ENCODE results near the gene TNK1. TPM values are rescaled to one million over a fixed set of nuclear protein-coding genes. Genes with fewer than 3 reads are reported as not detected.
"Not testable (repeated sequence)": the region's sequence is repeated elsewhere in the genome, so short reads cannot be mapped to it uniquely, and the experiment has no call there.

TNK1 gene
- total RNA-seq, 8 experiments from 2014 or later: 1.3 to 8.6 (median 2.4) TPM

DNA sequence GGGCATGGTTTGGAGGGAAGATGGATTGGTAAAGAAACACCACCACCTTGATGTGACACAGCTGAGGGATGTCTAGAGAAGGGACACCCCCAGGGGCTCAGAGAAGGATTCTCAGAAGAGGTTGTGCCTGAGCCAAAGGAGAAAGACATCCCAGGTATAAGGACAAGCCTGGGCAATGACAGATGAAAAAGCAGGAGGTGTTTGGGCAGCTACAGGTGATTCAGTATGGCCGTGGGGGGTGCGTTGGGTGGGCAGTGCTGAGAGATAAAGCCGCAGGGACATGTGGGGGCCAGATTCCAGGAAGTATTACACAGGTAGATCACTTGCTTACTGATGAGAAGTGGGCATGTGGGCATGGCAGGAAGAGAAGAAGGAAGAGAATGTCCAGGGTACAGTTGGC lies 19.0 kb upstream of the TNK1 start:
- ATAC-seq (replicated peaks in 6 of 8): no peak
- Histone ChIP-seq H3K4me3 (no peak overlapping the region), H3K27ac (no peak overlapping the region), H3K4me1 (replicated peaks in 1 of 2) (no peaks in the 10 kb centered on the region)
- in situ Hi-C loops (cut with MboI; ENCODE audit: low pct_unique_long_range_greater_than_20kb in 2 of 9, low sequenced_read_pairs in 9 of 9, unreplicated experiment in 9 of 9): no loop called here
- 18 to 65% (median 58%) methylated on average over 2 to 3 of the region's 3 CpGs; no CpG with 5 or more reads in 6 of the 10 experiments for WGBS, 10 experiments

DNA sequence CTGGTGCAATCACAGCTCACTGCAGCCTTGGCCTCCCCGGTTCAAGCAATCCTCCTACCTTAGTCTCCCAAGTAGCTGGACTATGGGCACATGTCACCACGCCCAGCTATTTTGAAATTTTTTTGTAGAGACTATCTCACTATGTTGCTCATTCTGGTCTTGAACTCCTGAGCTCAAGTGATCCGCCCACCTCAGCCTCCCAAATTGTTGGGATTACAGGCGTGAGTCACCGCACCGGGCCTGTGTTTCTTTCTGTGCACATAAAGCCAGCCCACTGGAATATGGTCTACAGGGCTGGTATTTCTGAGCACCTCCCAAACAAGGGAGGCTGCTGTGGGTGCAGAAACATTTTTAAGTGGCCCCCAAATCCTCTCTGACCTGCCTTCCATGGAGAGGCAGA lies 17.6 kb upstream of the TNK1 start:
- ATAC-seq (replicated peaks in 6 of 8): peak in 2 of 8 experiments; percentile 41 to 67
- no peak overlapping the region for H3K27ac ChIP-seq
- 11 to 100% (median 93%) methylated on average over 1 to 6 of the region's 6 CpGs; no CpG with 5 or more reads in 2 of the 10 experiments for WGBS, 10 experiments
- H3K4me1 ChIP-seq (replicated peaks in 1 of 2): peaks cover 4 to 5% of the 10 kb centered on the region in 2 donors
- in situ Hi-C loops (cut with MboI; ENCODE audit: low pct_unique_long_range_greater_than_20kb in 2 of 9, low sequenced_read_pairs in 9 of 9, unreplicated experiment in 9 of 9): no loop called here
- H3K4me3 ChIP-seq: no peak overlapping the region

DNA sequence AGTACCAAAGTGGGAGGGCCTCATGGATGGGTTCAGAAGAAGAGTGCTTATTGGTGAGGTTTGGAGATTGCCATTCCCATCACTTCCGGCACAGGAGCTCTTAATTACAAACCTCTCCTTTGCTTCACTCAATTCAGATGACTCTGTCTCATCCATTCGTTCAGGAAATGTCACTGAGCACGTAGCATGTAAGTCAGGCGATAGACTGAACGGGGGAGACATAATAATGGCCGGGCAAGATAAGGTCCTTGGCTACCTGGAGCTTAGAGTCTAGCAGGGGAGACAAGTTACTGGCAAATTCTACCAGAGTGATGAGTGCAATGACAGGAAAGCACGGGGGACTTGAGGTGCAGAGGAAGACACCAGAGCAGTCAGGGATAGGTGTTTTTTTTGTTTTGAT lies 14.9 kb upstream of the TNK1 start:
- H3K4me3 ChIP-seq; ATAC-seq (replicated peaks in 6 of 8); H3K27ac ChIP-seq; H3K4me1 ChIP-seq (replicated peaks in 1 of 2); in situ Hi-C loops (cut with MboI; ENCODE audit: low pct_unique_long_range_greater_than_20kb in 2 of 9, low sequenced_read_pairs in 9 of 9, unreplicated experiment in 9 of 9): not testable (repeated sequence)
- 60% methylated on average over 1 of the region's 7 CpGs; no CpG with 5 or more reads in 9 of the 10 experiments for WGBS, 10 experiments

DNA sequence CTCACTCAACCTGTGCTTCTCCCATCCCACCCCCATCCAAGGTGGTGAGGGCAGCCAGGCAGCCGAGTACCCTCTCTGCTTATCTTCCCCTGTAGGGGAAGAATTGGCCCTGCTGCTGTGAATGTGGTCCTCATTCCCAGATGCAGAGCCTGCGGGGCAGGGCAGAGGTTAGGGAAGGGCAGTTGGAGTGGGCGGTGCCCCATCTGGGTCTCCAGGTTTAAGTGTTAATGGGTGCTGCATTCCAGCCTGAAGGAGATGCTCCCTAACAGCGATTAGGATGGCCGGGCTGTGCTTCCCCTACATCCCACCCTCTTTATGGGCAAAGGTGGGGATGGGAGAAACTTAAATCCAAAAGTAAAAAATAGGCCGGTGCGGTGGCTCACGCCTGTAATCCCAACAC lies 13.8 kb upstream of the TNK1 start:
- Histone ChIP-seq H3K4me3 (no peak overlapping the region), H3K27ac (no peak overlapping the region), H3K4me1 (replicated peaks in 1 of 2) (peaks cover 6 to 7% of the 10 kb centered on the region in 2 donors)
- no peak for ATAC-seq (replicated peaks in 6 of 8)
- in situ Hi-C loops (cut with MboI; ENCODE audit: low pct_unique_long_range_greater_than_20kb in 2 of 9, low sequenced_read_pairs in 9 of 9, unreplicated experiment in 9 of 9): no loop called here
- WGBS, 10 experiments: 67 to 100% (median 90%) methylated on average over 1 to 4 of the region's 8 CpGs; no CpG with 5 or more reads in 5 of the 10 experiments

DNA sequence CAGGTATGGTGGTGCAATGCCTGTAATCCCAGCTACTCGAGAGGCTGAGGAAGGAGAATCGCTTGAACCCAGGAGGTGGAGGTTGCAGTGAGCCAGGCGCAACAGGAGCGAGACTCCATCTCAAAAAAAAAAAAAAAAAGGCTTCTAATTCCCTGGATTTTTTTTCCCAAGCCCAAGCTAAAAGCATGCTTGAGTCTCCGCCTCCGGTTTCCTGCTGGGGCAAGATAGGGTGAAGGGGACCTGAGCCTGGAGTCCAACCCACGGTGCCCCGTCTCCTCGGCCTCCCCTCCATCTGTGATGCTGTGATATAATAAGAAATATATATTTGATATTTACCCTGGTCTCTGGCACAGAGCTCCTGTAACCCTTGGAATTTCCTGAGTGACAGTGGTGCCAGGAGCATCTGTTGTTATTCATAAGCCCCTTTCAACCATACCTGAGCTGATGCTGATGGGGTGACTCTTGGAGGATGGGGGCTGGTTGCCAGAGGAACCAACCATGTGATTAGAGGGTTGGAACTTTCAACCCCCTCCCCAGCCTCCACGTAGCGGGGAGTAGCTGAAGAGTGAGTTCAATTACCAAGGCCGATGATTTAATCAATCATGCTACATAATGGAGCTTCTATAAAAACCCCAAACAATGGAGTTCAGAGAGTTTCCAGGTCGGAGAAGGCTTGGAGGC lies 12.8 kb upstream of the TNK1 start:
- 0 to 75% (median 60%) methylated on average over 2 to 5 of the region's 13 CpGs; no CpG with 5 or more reads in 1 of the 10 experiments for WGBS, 10 experiments
- ATAC-seq (replicated peaks in 6 of 8): peak in 5 of 8 experiments; percentile 21 to 56 (median 39)
- no peak overlapping the region for H3K27ac ChIP-seq
- peaks cover 6 to 7% of the 10 kb centered on the region in 2 donors for H3K4me1 ChIP-seq (replicated peaks in 1 of 2)
- H3K4me3 ChIP-seq: no peak overlapping the region
- in situ Hi-C loops (cut with MboI; ENCODE audit: low pct_unique_long_range_greater_than_20kb in 2 of 9, low sequenced_read_pairs in 9 of 9, unreplicated experiment in 9 of 9): no loop called here

DNA sequence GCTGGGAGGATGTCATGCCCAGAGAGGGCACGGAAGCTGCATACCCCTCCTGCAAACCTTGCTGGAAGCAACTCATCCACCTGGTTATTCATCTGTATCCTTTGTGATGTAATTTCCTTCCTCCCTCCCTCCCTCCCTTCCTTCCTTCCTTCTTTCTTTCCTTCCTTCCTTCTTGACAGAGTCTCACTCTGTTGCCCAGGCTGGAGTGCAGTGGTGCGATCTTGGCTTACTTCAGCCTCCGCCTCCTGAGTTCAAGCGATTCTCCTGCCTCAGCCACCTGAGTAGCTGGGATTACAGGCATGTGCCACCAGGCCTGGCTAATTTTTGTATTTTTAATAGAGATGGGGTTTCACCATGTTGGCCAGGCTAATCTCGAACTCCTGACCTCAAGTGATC lies 12.3 kb upstream of the TNK1 start:
- ATAC-seq (replicated peaks in 6 of 8); H3K27ac ChIP-seq; in situ Hi-C loops (cut with MboI; ENCODE audit: low pct_unique_long_range_greater_than_20kb in 2 of 9, low sequenced_read_pairs in 9 of 9, unreplicated experiment in 9 of 9); H3K4me3 ChIP-seq; H3K4me1 ChIP-seq (replicated peaks in 1 of 2): not testable (repeated sequence)
- 60 to 100% (median 90%) methylated on average over 1 to 2 of the region's 5 CpGs; no CpG with 5 or more reads in 7 of the 10 experiments for WGBS, 10 experiments

DNA sequence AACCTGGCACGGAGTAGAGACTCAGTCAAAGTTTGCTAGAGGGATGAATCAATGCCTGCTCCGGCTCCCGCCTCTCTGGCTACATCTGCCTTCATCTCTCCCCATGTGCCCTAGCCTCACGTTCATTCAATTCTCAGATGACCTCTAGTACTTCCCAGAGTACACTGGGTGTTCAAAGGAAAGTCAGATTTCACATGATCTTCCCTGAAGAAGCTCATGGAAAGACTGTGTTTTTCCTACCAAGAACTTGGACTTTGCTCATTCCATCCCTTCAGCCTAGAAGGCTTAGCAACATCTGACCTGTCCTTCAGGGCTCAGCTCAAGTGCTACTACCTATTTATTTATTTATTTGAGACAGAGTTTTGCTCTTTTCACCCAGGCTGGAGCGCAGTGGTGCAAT lies 11.1 kb upstream of the TNK1 start:
- in situ Hi-C loops (cut with MboI; ENCODE audit: low pct_unique_long_range_greater_than_20kb in 2 of 9, low sequenced_read_pairs in 9 of 9, unreplicated experiment in 9 of 9): no loop called here
- no peak for ATAC-seq (replicated peaks in 6 of 8)
- Histone ChIP-seq H3K27ac (no peak overlapping the region), H3K4me3 (no peak overlapping the region), H3K4me1 (replicated peaks in 1 of 2) (peaks cover 6 to 7% of the 10 kb centered on the region in 2 donors)
- WGBS, 10 experiments: 48 to 100% (median 80%) methylated on average over 1 to 4 of the region's 5 CpGs; no CpG with 5 or more reads in 3 of the 10 experiments

DNA sequence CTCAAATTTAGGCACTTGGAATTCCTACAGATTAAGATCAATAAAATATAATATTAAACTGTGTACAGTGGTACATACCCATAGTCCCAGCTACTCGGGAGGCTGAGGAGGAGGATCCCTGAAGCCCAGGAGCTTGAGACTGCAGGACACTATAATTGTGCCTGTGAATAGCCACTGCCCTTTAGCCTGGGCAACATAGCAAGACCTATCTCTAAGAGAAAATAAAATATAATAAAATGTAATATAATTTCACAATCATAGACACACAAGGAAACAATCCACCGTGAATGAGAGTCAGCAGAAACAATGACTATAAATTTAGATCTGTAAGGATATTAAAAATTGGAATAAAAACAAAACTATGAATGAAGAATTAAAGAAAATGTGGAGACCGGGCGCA lies 10.0 kb upstream of the TNK1 start:
- 50 to 100% (median 79%) methylated on average over 1 to 4 of the region's 4 CpGs for WGBS, 10 experiments
- no peak for ATAC-seq (replicated peaks in 6 of 8)
- Histone ChIP-seq H3K4me1 (replicated peaks in 1 of 2) (peaks cover 6 to 7% of the 10 kb centered on the region in 2 donors), H3K27ac (no peak overlapping the region), H3K4me3 (no peak overlapping the region)
- in situ Hi-C loops (cut with MboI; ENCODE audit: low pct_unique_long_range_greater_than_20kb in 2 of 9, low sequenced_read_pairs in 9 of 9, unreplicated experiment in 9 of 9): no loop called here

DNA sequence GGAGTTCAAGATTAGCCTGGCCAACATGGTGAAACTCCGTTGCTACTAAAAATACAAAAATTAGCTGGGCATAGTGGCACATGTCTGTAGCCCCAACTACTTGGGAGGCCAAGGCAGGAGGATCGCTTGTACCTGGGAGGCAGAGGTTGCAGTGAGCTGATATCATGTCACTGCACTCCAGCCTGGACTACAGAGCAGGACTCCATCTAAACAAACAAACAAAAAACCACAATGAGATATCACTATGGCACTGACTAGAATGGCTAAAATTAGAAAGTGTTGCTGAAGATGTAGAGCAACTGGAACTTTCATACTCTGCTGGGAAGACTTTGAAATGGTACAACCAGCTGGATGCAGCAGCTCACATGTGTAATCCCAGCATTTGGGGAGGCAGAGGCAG lies 6.5 kb upstream of the TNK1 start:
- H3K27ac ChIP-seq: no peak overlapping the region
- no peaks in the 10 kb centered on the region for H3K4me1 ChIP-seq (replicated peaks in 1 of 2)
- no peak overlapping the region for H3K4me3 ChIP-seq
- in situ Hi-C loops (cut with MboI; ENCODE audit: low pct_unique_long_range_greater_than_20kb in 2 of 9, low sequenced_read_pairs in 9 of 9, unreplicated experiment in 9 of 9): no loop called here
- ATAC-seq (replicated peaks in 6 of 8): no peak
- 63 to 100% (median 85%) methylated on average over 1 to 2 of the region's 2 CpGs; no CpG with 5 or more reads in 3 of the 10 experiments for WGBS, 10 experiments

DNA sequence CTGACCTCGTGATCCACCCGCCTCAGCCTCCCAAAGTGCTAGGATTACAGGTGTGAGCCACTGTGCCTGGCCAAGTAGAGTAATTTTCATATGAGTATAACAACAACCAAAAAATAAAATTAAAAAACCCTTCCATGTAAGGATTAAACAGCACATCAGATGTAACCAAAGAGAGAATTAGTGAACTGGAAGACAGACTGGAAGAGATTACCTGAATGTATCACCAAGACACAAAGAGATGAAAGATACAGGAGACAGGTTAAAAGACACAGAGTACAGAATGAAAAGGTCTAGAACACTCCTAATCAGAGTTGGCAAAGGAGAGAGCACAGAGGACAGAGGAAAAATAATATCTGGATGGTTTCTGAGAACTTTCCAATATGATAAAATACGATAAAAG lies 1.8 kb upstream of the TNK1 start:
- 67 to 100% (median 88%) methylated on average over 1 to 3 of the region's 3 CpGs for WGBS, 10 experiments
- Histone ChIP-seq H3K4me3 (no peak overlapping the region), H3K4me1 (replicated peaks in 1 of 2) (peaks cover 4 to 7% of the 10 kb centered on the region in 2 donors), H3K27ac (no peak overlapping the region)
- in situ Hi-C loops (cut with MboI; ENCODE audit: low pct_unique_long_range_greater_than_20kb in 2 of 9, low sequenced_read_pairs in 9 of 9, unreplicated experiment in 9 of 9): no loop called here
- no peak for ATAC-seq (replicated peaks in 6 of 8)

DNA sequence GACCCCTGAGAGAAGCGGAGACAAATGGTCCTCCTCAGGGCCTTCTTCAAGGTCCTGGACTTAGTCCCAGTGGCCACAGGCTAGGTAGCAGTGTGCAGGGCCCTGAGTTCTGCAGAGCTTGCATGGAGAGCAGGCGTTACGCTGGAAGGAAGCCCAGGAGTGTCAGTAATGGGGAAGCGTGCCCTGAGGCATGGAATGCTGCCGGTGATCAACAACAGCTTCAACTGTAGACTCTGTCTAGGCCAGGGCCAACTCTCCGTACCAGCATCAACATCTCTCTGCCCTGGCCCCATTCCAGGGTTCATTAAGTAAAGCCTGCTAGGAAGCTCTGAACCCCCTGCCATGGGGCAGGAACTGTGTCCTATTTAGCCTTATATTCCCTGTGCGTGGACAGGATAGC lies 568 bp upstream of the TNK1 start:
- Histone ChIP-seq H3K27ac (no peak overlapping the region), H3K4me3 (no peak overlapping the region), H3K4me1 (replicated peaks in 1 of 2) (peaks cover 10 to 15% of the 10 kb centered on the region in 2 donors)
- WGBS, 10 experiments: 0 to 82% (median 32%) methylated on average over 2 to 7 of the region's 7 CpGs; no CpG with 5 or more reads in 5 of the 10 experiments
- in situ Hi-C loops (cut with MboI; ENCODE audit: low pct_unique_long_range_greater_than_20kb in 2 of 9, low sequenced_read_pairs in 9 of 9, unreplicated experiment in 9 of 9): no loop called here
- ATAC-seq (replicated peaks in 6 of 8): peak in 4 of 8 experiments; percentile 2 to 77 (median 56)

DNA sequence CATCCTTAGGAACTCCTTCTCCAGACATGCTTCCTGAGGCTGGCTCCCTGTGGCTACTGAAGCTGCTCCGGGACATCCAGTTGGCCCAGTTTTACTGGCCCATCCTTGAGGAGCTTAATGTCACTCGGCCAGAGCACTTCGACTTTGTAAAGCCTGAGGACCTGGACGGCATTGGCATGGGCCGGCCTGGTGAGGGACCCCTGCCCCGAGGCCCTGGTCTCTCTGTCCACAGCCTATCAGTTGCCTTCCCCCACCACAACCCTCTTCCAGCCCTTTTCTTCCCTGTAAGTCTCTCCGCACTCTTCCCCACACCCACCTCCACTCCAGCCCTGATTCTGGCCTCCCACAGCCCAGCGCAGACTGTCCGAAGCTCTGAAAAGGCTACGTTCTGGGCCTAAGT lies 2.0 kb downstream of the TNK1 start:
- H3K4me1 ChIP-seq (replicated peaks in 1 of 2): peaks cover 10 to 15% of the 10 kb centered on the region in 2 donors
- 20 to 100% (median 83%) methylated on average over 1 to 4 of the region's 10 CpGs; no CpG with 5 or more reads in 4 of the 10 experiments for WGBS, 10 experiments
- in situ Hi-C loops (cut with MboI; ENCODE audit: low pct_unique_long_range_greater_than_20kb in 2 of 9, low sequenced_read_pairs in 9 of 9, unreplicated experiment in 9 of 9): no loop called here
- H3K27ac ChIP-seq: no peak overlapping the region
- H3K4me3 ChIP-seq: no peak overlapping the region
- no peak for ATAC-seq (replicated peaks in 6 of 8)

DNA sequence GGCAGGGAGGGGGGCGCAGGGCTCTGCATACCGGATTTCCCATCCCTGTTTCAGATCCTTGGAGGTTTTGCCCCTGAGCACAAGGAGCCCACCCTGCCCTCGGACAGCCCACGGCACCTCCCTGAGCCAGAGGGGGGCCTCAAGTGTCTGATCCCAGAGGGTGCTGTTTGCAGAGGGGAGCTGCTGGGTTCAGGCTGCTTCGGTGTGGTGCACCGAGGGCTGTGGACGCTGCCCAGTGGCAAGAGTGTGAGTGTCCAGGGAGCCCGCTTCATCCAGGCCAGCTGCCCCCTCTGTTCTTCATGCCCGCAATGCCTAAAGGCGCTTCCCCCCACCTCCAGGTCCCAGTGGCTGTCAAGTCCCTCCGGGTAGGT lies 2.5 kb downstream of the TNK1 start:
- WGBS, 10 experiments: no CpG with 5 or more reads among the region's 11 CpGs
- in situ Hi-C loops (cut with MboI; ENCODE audit: low pct_unique_long_range_greater_than_20kb in 2 of 9, low sequenced_read_pairs in 9 of 9, unreplicated experiment in 9 of 9): no loop called here
- H3K4me3 ChIP-seq: no peak overlapping the region

More for the DNA sequence above, 2.5 kb downstream of the TNK1 start:
- Histone ChIP-seq H3K27ac (no peak overlapping the region), H3K4me1 (replicated peaks in 1 of 2) (peaks cover 10 to 15% of the 10 kb centered on the region in 2 donors)
- ATAC-seq (replicated peaks in 6 of 8): no peak
